T-helper 1 cell treated with Interleukin-12 subunit alpha and Interleukin-12 subunit beta and Interleukin-4 antibody, amounts not matched to agents 30 ng/mL and 1 ng/mL, for 36 hours (primary cell): ENCODE results near the gene ZNF592. TPM values are rescaled to one million over a fixed set of nuclear protein-coding genes. Genes with fewer than 3 reads are reported as not detected.

Source experiments
- intact Hi-C: fragments of 100-400 bp; cut with micrococcal nuclease; formaldehyde crosslinking; loops from one replicate; pipeline ENCODE4 v1.15.1; 2024
- total RNA-seq: library from RNA; stranded (reverse); gene quantifications from 2 replicates; pipeline ENCODE4 v1.2.3, GENCODE V29; 2022

ZNF592 gene
- total RNA-seq, 1 donor from 2014 or later = 42.6 TPM

GRCh38 chr15:84772467-84772866 is 24.1 kb downstream of the ZNF592 start:
- intact Hi-C loops = no loop called here

- intact Hi-C loops = no loop called here
Observed at GRCh38 chr15:84773716-84774115, 25.3 kb downstream of the ZNF592 start.

GRCh38 chr15:84775867-84776449 is 27.6 kb downstream of the ZNF592 start:
- intact Hi-C loops = no loop called here

- intact Hi-C loops = no loop called here
Observed at GRCh38 chr15:84778194-84778593, 29.8 kb downstream of the ZNF592 start.

- intact Hi-C loops = no loop called here
Observed at GRCh38 chr15:84780492-84780891, 32.1 kb downstream of the ZNF592 start.

GRCh38 chr15:84781495-84781894 is 33.1 kb downstream of the ZNF592 start:
- intact Hi-C loops = no loop called here

- intact Hi-C loops = no loop called here
Observed at GRCh38 chr15:84782346-84782745, 34.0 kb downstream of the ZNF592 start.

GRCh38 chr15:84783493-84784251 is 35.3 kb downstream of the ZNF592 start:
- intact Hi-C loops = no loop called here

GRCh38 chr15:84784262-84784661 is 35.9 kb downstream of the ZNF592 start:
- intact Hi-C loops = no loop called here

- intact Hi-C loops = no loop called here
Observed at GRCh38 chr15:84785053-84785452, 36.7 kb downstream of the ZNF592 start.

- intact Hi-C loops = no loop called here
Observed at GRCh38 chr15:84788500-84788899, 40.1 kb downstream of the ZNF592 start.

- intact Hi-C loops = no loop called here
Observed at GRCh38 chr15:84789762-84790161, 41.4 kb downstream of the ZNF592 start.

GRCh38 chr15:84790676-84791075 is 42.3 kb downstream of the ZNF592 start:
- intact Hi-C loops = no loop called here

GRCh38 chr15:84791763-84792162 is 43.4 kb downstream of the ZNF592 start:
- intact Hi-C loops = no loop called here

- intact Hi-C loops = no loop called here
Observed at GRCh38 chr15:84793431-84794161, 45.2 kb downstream of the ZNF592 start.

GRCh38 chr15:84794162-84794547 is 45.8 kb downstream of the ZNF592 start:
- intact Hi-C loops = no loop called here

- intact Hi-C loops = no loop called here
Observed at GRCh38 chr15:84795186-84795585, 46.8 kb downstream of the ZNF592 start.

- intact Hi-C loops = no loop called here
Observed at GRCh38 chr15:84797212-84797611, 48.8 kb downstream of the ZNF592 start.

- intact Hi-C loops = no loop called here
Observed at GRCh38 chr15:84797801-84798200, 49.4 kb downstream of the ZNF592 start.

GRCh38 chr15:84798436-84798946 is 50.1 kb downstream of the ZNF592 start:
- intact Hi-C loops = no loop called here

- intact Hi-C loops = no loop called here
Observed at GRCh38 chr15:84799511-84800187, 51.3 kb downstream of the ZNF592 start.

GRCh38 chr15:84800365-84800806 is 52.0 kb downstream of the ZNF592 start:
- intact Hi-C loops = no loop called here
